Measurements from ENCODE around the gene NMNAT3.
"Not testable (repeated sequence)": the region's sequence is repeated elsewhere in the genome, so short reads cannot be mapped to it uniquely, and the experiment has no call there.

NMNAT3 gene

DNA sequence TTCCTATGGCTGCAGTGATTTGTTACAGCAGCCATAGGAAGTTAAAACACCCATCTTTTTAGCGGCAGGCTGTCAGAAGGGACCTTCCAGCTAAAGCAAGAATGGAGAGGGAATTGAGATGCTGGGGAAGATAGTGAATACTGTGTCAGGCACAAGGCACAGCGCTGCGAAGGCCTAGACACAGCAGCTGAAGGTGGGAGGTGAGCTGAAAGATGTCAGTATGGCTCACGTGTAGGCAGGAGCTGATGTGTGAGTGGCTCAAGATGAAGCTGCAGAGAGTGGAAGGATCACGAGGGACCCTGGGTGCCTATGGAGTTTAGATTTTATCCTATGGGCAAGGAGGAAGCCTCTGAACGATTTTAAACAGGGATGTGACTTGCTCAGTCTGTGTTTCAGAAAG is 44.3 kb downstream of the NMNAT3 start:
- no peak for DNase-seq

DNA sequence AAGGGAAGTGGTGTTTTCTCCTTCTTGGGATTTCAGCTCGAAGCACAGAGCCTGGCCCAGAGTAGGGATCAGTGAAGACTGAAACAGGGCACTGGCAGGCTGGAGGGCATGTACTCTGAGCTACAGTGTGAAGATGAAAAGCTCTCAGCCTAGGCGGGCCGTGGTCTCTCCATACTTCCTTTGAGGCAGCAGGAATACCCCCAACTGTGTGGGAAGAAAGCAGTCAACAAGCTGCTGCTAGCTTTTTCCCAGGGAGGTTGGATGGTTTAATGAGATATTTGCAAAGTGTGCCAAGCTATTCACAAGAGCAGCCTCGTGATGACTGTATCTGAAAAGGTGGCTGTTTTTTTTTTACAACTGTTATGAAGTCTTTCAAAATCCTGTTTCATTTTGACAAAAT is 47.2 kb downstream of the NMNAT3 start:
- no peak for DNase-seq

DNA sequence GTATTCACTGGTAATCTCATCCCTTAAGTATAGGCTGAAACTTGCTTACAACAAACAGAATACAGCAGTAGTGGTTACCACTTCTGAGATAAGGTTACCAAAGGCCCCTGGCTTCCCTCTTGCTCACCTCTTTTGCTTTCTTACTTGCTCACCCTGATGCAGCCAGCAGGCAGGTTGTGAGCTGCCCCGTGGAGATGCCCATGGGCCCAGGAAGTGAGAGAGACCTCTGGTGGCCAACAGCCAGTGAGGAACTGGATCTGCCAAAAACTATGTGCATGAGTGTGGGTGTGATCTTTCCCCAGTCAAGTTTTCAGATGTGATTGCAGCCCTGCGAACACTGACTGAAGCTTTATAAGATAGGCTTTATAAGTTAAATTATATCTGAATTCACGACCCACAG is 48.7 kb downstream of the NMNAT3 start:
- DNase-seq: no peak

DNA sequence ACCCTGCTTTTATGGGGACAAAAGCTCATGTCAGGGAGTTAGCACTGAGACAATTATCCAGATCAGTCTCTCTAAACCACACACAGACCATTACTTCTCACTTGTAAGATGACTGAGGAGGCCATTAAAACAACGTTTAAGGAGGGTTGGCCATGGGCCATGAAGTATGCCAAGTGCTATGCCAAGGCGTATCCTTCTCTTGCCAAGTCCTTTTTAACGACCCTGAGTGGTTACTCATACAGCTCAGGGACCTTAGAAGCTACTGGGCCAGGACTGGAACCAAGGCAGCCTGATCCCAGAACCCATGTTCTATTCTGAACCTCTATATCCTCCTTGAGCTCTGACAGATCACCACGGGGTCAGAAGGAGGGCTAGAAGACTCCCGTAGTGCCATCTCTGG is 50.0 kb downstream of the NMNAT3 start:
- DNase-seq: no peak

DNA sequence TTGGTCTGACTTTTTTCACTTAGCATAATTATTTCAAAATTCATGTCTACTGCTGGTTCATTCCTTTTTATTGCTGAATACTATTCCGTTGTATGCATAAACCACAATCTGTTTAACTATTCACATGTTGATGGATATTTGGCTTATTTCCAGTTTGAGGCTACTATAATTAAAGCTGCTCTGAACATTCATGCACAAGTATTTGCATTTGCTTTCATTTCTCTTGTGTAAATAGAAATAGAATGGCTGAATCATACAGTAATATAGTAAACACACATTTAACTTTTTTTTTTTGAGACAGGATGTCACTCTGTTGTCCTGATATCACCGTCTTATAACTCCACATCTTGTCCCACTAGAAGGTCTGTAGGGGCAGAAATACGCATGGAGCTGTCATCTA is 57.3 kb downstream of the NMNAT3 start:
- DNase-seq: no peak

DNA sequence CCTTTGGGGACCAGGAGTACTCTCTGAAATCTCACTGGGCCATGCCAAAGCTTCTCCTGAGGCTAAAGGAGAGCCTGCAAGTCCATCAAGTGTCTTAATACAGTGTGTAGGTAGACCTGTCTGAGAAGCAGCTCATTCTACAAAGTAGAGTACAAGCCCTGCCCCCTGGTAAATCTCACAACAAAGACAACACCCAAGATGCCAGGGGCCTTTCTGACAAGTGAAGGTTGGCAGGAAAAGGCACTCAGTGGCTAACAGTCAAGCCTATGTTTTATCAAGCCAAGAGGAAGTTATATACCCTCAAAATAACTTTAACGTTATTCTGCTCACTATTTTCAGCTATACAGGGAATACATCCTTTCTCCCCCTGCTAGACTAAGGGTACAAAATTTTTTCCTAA is 58.3 kb downstream of the NMNAT3 start:
- no peak for DNase-seq

DNA sequence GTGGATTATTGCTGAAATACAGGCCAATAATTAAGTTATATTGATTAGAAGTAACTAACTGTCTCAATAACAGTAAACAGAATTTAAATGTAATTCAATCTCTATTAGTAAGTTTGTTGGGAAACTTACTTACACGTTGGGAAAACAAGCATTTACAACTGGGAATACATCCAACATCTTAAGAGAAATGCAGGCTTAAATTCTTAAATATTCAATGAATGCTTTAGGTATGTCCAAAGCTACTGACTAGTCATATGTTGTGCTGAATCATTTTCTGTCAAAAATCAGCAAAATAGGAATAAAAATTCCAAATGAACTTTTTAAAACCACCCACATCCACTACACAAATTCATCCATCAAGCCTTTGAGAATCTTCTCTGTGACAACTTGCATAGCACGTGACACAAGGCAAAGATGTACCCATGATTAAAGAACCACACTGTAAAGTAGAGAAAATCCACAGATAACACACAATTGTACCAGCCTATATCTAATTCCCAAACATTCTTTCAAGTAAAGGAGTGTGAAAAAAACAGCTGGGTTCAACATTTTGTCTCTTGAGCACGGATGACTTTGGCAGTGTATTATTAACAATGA is 60.0 kb downstream of the NMNAT3 start:
- no peak for DNase-seq

DNA sequence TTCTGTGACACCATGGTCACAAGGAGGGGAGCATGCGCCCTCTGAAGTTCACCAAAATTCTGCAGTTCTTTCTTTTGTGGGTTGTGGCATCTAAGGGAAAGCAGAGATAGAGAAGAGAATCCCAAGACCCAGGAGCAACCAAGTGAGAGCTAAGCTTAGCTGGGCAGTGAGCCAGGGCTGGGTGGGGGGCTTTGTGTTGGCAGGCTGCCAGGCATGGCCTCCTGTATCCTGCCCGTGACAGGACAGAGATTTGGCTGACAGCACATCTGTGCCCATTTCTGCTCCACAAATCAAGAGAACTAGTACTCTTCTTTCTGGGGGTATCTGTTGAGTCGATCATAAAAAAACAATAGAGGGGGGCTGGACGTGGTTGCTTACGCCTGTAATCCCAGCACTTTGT is 66.2 kb downstream of the NMNAT3 start:
- no peak for DNase-seq

DNA sequence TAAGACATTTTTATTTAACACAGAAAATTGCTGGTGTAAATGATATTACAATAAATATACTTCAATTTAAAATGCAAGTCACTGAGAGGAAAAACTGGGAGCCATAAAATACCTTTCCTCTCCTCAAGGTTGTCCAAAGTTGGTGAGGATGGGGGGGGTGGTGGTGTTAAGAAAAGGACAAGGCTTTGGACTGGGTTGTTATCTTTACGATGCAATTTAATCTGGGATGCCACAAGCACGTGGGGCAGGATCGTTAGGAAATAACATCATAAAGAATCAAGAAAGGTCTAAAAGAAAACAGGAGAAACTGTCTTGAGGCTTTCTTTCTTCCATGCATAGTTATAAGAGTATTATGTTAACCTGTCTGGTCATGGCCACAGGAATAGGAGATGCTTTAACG is 66.9 kb downstream of the NMNAT3 start:
- DNase-seq: no peak

DNA sequence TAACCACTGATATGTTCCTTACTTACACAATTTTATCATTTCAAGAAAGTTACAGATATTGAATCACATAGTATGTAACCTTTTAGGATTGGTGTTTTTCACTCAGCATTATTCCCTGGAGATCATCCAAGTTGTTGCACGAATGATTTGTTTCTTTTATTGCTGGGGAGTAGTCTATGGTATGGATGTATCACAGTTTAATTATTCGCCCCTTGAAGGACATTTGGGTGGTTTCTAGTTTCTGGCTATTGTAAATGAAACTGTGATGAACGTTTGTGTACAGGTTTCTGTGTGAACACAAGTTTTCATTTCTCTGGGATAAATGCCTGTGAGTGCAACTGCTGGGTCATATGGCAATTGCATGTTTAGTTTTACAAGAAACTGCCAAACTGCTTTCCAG is 68.8 kb downstream of the NMNAT3 start:
- no peak for DNase-seq

DNA sequence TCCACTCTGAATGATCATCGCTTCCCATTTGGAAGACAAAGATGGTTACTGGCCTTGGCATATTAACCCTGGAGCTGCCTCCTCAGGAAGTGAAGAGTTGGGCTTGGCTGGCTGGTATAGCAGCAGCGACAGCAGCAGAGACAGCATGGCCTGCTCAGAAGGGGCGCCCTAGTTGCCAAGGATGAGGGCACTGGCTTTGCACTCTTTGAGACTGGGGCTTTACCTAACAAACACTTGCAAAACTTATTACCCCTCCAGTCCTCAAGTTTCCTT is 69.7 kb downstream of the NMNAT3 start:
- DNase-seq: no peak

DNA sequence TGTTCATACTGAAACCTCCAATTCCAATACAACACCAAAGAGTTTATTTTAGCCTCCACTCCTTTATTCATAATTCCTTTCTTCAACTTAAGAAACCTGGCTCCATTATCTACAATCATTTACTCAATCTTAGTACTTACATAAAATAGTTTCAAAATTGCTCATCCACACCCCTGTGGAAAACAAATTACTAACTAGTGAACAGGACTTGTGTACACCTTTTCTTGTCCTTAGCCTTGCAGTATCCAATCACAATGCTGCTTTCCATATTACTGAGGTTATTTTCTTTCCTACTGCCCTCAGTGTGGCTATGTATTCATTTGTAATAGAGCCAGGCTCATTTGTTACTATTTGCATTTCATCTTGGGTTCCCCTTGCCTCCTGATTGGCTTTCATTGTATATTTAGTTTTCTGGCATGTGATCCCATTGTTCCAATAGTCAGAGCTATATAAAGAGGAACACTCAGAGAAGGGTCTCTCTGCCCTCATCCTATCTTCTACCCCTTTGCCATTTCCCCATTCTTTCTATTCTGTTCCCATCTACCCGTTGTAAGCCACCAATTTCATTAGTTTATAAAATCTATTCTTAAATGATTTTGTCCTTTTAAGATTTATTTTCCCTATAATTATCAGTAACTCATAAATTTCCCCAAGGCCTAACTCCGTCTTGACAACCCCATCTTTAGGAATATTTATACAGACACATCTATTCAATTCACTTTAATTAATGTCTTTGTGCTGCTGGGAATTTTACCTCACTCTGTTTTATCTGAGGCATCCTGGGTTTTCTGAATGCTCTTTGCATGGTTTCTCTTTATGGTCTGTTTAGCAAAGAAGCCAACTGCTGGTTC is 70.3 kb downstream of the NMNAT3 start:
- no peak for DNase-seq

DNA sequence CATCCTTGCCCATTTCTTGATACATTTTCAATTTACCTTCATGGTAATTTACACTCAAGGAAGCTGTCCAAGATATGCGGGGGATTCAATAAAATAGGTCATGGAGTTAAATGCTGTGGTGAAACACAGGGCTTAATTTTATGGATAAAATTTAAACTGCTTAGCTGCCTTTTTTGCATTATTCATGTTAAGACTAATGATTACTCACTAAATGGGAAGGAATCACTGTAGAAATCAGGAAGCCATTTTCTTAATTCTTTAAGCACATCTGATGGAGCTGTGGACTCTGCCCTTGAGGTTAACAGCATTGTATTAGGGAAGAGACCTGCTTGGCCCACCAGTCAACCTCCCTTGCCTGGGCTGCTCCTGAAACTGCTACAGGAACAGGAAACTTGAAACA is 75.8 kb downstream of the NMNAT3 start:
- no peak for DNase-seq

DNA sequence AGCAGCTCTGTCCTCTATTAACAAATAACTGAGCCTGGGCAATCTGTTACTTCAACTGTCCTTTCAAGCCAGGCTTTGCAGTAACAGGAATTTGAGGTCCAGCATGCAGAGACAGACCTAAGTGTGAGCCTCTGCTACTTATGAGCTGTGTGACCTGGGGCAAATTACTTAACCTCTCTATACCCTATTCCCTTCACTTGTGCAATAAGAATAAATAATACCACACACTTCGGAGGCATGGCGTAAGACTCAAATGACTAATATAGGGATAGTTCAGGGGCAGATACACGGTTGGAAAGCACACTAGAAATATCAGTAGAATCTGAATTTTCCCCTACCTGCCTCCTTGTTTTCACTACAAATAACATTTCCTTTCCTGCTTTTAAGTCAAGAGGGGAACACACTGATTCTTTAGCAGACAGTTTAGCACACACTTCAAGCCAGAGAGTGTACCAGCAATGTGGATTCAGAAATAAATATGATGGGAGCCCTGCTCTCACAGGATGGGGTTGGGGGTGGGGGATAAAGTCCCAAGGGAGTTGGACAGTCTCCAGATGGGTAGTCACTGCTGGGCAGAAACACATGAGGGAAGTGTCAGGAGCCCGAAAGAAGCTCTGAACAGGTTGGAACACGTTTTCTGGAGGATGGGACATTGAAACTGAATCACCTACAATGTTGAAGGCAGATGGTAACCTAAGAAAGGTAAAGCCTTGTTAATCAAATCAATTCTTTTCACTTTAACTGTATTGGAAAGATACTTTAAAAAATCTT is 76.4 kb downstream of the NMNAT3 start:
- no peak for DNase-seq

DNA sequence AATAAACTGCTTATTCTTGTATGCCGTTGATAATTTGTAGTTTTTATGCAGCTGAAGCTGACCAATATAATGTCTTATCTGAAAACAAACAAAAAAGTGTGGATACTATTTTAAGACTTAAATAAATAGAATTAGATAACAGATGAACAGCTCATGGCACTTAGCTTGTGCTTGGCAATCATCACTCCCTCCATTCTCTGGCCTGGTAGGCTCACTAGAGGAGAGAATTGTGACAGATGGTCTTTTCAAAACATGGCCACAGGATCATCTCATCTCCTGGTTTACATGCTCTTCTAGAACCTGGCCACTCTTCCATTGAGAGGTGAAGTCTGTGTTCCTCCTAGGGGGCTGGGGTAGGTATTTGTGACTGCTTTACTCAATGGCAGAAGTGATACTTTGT is 79.8 kb downstream of the NMNAT3 start:
- no peak for DNase-seq

DNA sequence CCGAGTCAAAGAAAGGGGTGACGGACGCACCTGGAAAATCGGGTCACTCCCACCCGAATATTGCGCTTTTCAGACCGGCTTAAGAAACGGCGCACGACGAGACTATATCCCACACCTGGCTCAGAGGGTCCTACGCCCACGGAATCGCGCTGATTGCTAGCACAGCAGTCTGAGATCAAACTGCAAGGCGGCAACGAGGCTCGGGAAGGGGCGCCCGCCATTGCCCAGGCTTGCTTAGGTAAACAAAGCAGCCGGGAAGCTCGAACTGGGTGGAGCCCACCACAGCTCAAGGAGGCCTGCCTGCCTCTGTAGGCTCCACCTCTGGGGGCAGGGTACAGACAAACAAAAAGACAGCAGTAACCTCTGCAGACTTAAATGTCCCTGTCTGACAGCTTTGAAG is 86.6 kb downstream of the NMNAT3 start:
- not testable (repeated sequence) for DNase-seq

DNA sequence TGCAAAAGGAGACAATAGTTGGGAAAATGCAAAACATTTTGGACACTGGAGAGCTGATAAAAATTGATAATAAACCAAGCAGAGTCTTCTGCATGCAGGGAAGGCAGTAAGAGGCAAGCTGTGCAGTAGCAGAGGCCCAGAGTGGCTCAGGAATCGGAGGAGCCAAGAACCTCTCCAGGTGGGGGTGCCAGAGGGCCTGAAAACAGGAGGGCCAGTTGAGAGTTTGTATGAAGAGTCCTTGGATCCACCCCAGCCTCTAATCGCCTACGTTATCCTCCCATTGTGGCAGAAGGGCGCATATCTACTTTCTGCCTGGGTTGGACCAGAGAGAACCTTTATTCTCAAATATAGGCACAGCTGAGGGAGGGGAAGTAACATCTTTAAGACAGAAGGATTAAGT is 89.3 kb downstream of the NMNAT3 start:
- no peak for DNase-seq

DNA sequence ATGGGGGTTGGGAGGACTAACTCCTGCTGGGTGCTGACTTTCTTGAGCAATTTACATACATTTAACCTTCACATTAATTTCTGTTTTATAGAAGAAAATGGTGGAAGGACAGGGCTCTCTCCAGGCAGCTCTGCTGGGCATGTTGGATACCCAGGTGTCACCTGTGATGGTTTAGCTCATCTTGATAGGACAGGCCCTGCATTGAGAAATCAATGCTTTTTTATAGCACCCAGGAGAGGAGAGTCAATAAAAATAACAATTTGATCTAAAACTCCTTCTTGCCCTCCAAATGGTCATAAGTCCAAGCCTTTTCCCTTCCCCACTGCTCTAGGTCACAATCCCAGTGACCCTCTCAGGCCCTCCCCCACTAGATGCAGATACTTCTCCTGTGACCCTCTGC is 90.0 kb downstream of the NMNAT3 start:
- DNase-seq: no peak

DNA sequence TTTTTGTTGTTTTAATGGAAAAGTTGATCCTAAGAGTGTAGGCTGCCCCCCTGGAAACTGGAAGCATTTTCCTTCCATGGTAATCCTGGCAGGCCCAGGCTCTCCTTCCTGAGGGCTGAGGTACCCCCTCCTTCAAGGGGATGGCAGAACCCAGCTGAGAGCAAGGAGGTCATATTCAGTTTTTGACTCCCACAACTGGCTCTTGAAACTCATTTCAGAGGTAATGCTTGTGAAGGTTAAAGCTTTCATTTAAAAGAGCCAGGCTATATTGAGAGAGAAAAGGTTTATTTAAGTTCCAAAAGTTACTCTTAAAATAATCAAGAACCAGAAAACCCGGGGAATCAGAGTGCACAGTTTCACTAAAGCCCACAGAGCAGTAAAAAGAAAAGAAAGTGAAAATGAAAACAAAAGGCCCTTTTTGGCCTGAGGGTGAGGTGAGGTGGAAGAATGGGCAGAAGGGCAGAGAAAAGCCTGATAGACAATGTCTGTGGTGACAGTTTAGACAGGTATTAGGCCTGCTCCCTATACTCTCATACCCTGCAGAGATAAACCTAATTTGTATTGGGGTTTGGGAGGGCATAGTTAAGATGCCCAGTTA is 91.3 kb downstream of the NMNAT3 start:
- no peak for DNase-seq

DNA sequence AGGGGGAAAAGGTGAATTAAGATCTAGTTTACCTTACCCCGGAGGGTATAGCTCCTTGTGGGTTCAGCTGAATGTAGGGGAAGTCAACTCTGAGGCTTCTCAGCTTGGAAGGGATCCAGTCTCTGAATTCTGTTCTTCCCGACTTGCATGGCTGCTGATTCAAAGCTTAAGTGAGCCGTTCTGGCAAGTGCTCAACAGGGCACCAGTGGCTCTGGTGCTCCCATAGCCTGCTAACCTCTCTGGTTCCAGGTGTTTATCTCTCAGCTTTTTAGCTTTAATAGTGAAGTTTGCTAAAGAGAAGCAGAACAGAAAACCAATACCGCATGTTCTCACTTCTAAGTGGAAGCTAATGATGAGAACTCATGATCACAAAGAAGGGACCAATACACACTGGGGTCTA is 92.0 kb downstream of the NMNAT3 start:
- no peak for DNase-seq

DNA sequence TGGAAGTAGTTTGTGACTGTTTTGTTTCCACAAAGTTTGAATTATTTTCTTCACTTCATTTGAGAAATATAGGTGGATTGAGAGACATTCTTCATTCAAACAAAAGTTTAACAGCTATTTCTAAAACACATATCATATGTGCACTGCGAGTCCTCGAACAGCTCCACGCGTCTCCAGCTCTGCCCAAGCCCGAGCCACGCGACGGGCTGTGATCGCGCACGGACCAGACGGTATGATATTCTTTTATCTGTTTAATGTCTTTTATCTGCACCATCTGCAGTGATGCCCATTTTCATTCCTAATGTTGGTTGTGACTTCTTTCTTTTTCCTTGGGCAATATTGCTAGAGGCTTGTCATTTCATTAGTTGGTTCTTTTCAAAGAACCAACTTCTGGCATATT is 94.1 kb downstream of the NMNAT3 start:
- not testable (repeated sequence) for DNase-seq

DNA sequence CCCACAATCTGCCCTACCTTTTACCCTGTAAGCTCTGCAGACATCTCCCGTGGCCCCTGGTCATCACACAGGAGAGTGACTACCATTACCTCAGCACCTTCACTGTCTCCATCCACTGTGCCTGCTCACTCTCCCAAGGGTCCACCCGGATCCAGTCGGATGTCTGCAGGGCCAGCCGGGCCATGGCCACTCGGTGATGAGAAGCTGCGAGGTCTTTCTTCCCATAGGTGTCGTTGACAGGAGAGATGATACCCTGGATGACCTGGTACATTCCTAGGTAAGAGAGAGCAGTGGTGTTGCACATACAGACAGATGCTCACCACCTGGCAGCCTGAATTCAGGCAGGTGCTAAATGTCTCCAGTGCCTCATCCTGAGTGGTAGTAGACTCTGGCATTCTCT is 99.0 kb downstream of the NMNAT3 start:
- no peak for DNase-seq

DNA sequence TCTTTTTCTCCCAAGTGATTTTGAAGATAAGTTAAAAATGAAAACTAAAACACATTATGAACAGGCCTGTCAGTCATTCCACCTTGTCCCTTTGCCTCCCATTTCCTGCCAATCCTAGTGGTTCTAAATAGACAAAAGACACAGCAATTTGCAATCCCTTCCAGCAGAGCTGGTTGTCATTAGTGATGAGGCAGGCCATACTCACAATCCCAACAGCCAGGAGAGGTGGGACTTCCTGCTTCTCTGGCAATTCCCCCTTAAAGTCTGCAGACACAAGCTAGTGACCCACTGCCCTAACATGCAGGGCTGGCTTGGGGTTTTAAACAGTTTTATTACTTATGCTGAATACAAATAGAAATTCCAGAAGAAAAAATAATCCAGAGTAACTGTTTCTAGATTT is 99.9 kb downstream of the NMNAT3 start:
- DNase-seq: no peak

DNA sequence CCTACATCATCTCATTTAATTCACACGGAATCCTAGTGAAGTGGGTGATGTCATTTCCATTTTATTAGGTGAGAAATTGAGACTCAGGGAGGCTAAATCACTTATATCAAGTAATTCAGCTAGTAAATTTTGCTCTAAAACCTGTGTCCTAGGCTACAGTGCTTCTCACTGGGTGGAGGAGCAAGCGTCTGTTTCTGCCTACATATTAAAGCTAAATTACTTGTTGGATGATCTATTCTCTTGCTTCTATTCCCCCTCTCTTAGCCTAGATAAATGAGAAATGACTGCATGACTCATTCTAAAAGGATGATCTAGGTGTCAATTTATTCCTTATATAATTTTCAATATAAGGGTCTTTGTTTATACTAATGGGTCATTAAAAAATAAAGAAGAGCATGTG is 100.4 kb downstream of the NMNAT3 start:
- DNase-seq: no peak

Data from DMS 273 treated with DMSO at 0.1 percent for 48 hours (cell line).